Transverse colon (tissue), 3 donors: ENCODE results near the gene BORA.

Experiments
- CTCF ChIP-seq, 5 experiments: fragments of 200-600 bp in 3 of 5; fragments of 450-650 bp in 2 of 5; sonication (generic) in 3 of 5; IDR thresholded peaks; 1 replicate in 2 of 5; 2 replicates in 3 of 5; pipeline ENCODE4 v1.5.1; 2016 to 2017; ENCODE audit warnings: antibody characterized with exemption in 5 of 5, inconsistent platforms in 3 of 5, mild to moderate bottlenecking in 2 of 5, moderate library complexity in 1 of 5
- POLR2A ChIP-seq: fragments of 450-650 bp; IDR thresholded peaks from one replicate; pipeline ENCODE4 v1.6.1; 2016; ENCODE audit warnings: antibody characterized with exemption, mild to moderate bottlenecking, moderate library complexity

DNA sequence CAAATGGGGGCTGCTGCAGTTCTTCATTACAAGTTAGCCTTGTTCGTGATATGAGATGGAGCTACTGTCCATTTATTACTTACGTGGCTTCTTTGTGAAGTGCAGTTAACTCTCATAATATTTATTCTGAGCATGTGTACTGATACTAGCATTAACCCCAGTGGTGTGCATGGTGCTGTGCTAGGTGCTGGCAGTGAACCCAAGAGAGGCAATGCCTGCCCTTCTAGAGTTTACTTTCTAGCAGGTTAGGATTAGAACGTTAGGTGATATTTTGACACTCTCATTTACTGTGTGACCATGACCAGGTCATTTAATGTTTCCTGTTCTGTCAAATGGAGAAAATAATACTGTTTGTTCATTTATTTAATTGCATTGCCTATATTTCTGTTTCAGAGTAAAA is 71.1 kb downstream of the BORA start:
- TF ChIP-seq CTCF (IDR thresholded peaks at IDR 0.05) (no peak), POLR2A (no peak)
